Renal pelvis (tissue), 12 donors: ENCODE results near the gene MTMR4. TPM values are rescaled to one million over a fixed set of nuclear protein-coding genes. Genes with fewer than 3 reads are reported as not detected.
"Not testable (repeated sequence)": the region's sequence is repeated elsewhere in the genome, so short reads cannot be mapped to it uniquely, and the experiment has no call there.

ENCODE experiments used
- DNase-seq: peaks from one replicate; pipeline ENCODE4 v3.0.0-alpha.2; 2013
- long read RNA-seq, 16 experiments: transcript quantifications; one replicate each; lab custom pipeline, GENCODE V29; 2026
- polyA plus RNA-seq, 3 donors: library from polyadenylated mRNA; unstranded; fragments of 120-200 nt; gene quantifications; one replicate each; pipeline ENCODE4 v1.2.1, GENCODE V29; 2013; ENCODE audit not compliant: insufficient read length in 3 of 3

Gene MTMR4
- 10 to 100 TPM; 48.1 to 71.7 (median 62.3) TPM for polyA plus RNA-seq
- long read RNA-seq, donor 1, full-length matches to known transcripts: 2 of 2 reads
- long read RNA-seq, donor 1, partial matches to known transcripts: 0 of 2 reads
- long read RNA-seq, donor 1, other reads (novel, unspliced or antisense): 0 of 2 reads
- long read RNA-seq, donor 2: 0 reads
- long read RNA-seq, donor 3: 0 reads
- long read RNA-seq, donor 4, full-length matches to known transcripts: 1 of 7 reads
- long read RNA-seq, donor 4, partial matches to known transcripts: 6 of 7 reads
- long read RNA-seq, donor 4, other reads (novel, unspliced or antisense): 0 of 7 reads
- long read RNA-seq, donor 5, partial matches to known transcripts: 0 of 1 reads
- long read RNA-seq, donor 5, other reads (novel, unspliced or antisense): 0 of 1 reads
- long read RNA-seq, donor 6, partial matches to known transcripts: 6 of 7 reads
- long read RNA-seq, donor 6, other reads (novel, unspliced or antisense): 0 of 7 reads
- long read RNA-seq, donor 7, partial matches to known transcripts: 5 of 6 reads
- long read RNA-seq, donor 7, other reads (novel, unspliced or antisense): 0 of 6 reads
- long read RNA-seq, donor 8, partial matches to known transcripts: 0 of 1 reads
- long read RNA-seq, donor 8, other reads (novel, unspliced or antisense): 0 of 1 reads
- long read RNA-seq, donor 9, partial matches to known transcripts: 5 of 9 reads
- long read RNA-seq, donor 9, other reads (novel, unspliced or antisense): 0 of 9 reads
- long read RNA-seq, donor 10, partial matches to known transcripts: 11 of 16 reads
- long read RNA-seq, donor 10, other reads (novel, unspliced or antisense): 0 of 16 reads
- long read RNA-seq, donor 11, partial matches to known transcripts: 0 of 4 reads
- long read RNA-seq, donor 11, other reads (novel, unspliced or antisense): 0 of 4 reads
- long read RNA-seq, donor 12, transcript MTMR4-202 (2 exons, 588 nt): major isoform, 5 of 5 reads
- long read RNA-seq, donor 12, partial matches to known transcripts: 0 of 5 reads
- long read RNA-seq, donor 12, other reads (novel, unspliced or antisense): 0 of 5 reads
- long read RNA-seq, donor 13, partial matches to known transcripts: 0 of 3 reads
- long read RNA-seq, donor 13, other reads (novel, unspliced or antisense): 0 of 3 reads
- long read RNA-seq, donor 14: 0 reads
- long read RNA-seq, donor 15: 0 reads
- long read RNA-seq, donor 16, partial matches to known transcripts: 0 of 1 reads
- long read RNA-seq, donor 16, other reads (novel, unspliced or antisense): 0 of 1 reads

DNA sequence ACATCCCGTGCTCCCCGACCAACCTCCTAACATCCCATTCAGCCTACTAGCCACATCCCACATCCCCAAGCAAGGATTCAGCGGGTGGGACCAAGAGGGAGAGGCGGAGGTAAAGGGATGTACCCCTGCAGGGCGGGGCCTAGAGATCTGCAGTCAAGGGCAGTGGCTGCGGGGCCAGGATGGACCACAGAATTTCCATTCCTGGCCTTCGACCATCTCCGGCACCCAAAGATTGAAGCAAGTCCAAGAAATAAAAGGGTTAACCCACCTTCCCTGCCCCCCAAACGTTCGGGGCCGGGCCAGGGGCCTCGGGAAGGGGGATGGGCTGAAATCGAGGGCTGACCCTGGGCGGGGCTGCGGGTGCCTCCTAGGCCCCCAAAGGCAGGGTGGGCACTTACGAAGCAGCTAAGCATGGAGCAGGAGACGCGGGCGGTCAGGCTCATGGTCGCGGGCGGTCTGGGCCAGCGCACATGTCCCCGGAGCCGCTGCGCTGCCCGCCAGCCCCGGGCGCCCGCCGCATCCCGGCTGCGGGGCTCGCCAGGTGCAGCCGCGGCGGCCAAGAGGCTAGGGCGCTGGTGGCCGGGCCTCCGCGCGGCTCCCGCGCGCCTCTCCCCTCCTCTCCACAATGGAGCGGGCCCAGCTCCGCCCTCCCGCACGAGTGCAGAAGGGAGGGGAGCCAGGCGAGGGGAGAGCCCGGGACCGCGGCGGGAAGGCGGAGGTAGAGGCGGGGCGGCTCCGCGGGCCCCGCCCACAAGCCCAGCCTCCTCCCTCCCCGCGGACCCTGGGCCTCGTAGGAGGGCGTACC, at the start of gene MTMR4:
MTMR4 (minus strand) TSS at position 674 of the 805 bp plus-strand sequence; CDS start at position 443, 231 bp downstream.
- DNase-seq: peak; percentile 84

DNA sequence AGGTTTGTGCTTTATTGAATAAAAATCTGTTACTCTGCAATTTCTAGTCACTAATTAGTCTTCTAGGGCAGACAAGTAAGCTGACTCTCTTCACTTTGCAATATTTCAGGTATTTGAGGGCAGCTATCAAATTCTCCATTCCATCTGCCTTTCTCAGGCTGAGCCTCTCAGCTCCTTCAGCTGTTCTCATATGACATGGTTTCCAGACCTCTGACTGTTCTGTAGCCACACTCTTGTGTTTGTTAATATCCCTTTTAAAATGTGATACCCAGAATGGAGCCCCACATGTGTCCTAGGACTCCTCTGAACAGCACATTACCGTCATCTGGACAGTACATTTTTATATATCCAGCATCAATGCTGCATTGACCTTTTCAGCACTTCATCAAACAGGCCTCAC, 46.1 kb upstream of the MTMR4 start:
- no peak for DNase-seq

DNA sequence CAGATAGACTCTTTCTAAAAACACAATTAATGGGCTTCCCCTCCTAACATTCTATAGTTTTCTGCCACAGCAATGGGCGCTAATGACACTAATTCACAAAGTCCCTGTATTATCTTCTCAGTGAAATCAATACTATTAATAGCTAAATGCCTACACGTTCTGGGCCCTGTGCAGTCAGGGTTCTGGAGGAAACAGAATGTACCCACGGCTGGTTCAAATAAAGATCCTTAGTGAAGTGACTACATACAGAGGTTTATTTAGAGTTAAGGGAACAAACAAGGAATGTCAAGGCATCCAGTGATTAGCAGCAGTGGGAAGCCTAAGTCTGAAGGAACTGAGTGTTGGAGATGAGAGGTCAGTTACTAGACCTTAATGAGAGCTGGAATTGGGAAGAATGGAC, 43.5 kb upstream of the MTMR4 start:
- no peak for DNase-seq

DNA sequence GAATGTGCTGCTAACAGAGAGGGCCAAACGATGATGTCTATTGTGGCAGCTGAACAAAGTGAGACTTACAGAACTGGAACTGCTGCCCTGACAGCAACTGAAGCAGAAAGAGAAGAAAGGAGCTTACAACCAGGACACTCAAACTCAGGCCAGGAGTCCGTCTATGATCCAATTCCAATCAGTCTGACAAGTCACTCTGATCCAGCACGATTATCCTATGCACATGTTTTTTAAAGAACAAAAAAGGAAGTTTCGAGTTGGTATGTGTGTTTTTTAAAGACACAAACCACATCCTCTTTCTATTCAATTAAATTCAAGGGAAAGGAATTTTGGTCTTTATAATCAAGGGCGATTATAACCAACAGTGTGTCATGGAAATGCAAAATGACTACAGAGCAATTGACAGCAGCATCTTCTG, 42.4 kb upstream of the MTMR4 start:
- no peak for DNase-seq

DNA sequence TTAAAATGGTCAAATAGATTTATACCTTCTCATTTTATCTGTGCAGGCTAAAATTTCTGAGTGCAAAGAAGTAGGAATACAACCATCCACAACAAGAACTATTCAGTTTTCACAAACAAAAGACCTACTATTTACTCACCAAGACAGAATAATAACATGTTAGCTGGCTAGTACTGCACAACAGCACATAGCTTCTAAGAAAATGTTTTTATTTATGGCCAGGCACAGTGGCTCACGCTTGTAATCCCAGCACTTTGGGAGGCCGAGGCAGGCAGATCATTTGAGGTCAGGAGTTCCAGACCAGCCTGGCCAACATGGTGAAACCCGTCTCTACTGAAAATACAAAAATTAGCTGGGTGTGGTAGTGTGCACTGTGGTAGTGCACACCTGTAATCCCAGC, 40.7 kb upstream of the MTMR4 start:
- DNase-seq: not testable (repeated sequence)

DNA sequence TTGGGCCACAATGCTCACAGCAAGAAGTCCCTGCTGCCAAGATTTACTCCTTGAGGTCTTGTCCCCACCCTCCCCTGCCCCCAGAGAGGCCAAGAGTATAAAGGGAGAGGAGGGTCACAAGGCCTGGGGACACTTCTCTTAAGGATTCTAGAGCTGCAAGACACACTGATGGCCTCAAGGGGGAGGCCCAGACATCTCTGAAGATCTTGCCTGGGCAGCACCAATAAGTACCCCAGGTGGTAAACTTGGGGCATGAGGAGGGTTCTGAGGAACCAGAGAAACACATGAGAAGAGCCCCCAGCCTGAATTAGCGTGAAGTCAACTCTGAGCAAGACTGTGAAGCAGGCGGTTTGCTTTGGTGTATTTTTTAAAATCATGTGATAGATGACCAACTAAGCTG, 26.8 kb upstream of the MTMR4 start:
- no peak for DNase-seq

DNA sequence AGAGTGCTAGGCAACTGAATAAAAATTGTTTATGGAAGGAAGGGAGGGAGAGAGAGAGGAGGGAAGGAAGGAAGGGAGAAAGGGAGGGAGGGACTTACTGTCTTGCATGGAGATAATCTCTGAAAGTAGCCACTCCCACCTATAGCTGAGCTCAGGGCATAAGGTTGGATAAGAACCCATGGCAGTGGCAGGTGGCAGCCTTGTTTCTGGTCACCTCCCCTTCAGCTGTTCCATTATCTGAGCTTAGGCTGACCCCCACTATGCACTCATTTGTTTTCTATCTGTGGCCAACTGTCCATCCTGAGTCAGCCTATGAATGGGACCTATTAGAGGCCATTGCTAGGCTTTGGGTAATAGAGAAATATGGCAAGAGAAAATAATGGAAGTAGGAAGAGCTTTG, 25.3 kb upstream of the MTMR4 start:
- DNase-seq: no peak

DNA sequence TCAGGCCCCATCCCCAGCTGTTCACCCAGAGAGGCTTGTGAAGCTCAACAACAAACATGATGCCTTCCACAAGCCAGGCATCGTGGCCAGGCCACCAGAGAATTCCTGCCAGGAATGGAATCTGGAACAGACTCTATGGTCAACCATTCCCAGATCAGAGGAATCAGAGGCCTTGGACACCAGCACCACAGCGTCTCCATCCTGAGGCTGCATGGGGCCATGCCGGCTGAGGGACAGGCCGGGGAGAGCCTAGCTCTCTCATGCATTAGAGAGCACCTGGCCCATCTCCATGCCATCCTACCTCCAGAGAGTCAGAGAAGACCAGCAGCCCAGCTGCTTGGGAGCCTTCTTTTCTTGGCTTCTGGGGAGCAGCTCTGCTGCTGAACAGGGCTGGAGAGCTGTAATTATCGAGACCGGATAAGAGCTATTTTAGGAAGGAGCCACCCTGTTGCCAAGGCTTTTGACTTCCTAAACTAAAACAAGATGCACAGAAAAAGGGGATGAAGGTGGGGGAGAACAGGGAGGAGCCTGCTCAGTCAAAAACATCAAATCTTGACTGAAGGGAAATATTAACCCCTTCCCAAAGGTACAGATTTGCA, 24.5 kb upstream of the MTMR4 start:
- no peak for DNase-seq

DNA sequence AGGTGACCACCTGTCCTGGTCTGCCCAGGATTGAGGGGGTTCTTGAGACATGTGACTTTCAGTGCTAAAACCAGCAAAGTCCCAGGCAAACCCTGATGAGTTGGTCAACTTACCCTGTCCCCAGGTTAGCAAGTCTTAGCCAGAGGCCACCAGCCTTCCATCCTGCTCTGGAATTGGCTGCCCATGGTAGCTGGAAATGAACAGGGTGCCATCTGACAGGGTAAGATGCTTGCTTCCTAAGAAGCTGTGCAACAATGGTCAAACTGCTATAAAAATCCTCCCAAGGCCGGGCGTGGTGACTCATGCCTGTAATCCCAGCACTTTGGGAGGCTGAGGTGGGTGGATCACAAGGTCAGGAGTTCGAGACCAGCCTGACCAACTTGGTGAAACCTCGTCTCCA, 22.8 kb upstream of the MTMR4 start:
- no peak for DNase-seq

DNA sequence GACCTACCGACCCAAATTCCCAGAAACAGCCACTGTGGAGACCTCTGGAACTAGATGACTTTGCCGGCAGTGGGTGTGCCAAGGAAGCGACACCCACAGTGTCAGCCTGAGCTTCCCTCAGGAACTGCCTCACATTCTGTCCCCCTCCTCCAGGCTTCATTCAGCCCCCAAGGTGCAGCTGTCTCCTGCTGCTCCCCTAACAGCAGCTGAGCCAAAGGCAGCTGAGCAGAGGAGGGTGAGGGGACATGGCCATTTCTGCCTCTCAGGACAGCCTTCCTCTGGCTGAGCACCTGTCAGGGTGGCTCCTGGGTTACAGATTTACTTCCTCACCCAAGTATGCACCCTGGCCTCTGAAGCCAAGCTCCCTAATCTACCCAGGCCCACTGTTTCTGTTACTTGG, 22.1 kb upstream of the MTMR4 start:
- no peak for DNase-seq

DNA sequence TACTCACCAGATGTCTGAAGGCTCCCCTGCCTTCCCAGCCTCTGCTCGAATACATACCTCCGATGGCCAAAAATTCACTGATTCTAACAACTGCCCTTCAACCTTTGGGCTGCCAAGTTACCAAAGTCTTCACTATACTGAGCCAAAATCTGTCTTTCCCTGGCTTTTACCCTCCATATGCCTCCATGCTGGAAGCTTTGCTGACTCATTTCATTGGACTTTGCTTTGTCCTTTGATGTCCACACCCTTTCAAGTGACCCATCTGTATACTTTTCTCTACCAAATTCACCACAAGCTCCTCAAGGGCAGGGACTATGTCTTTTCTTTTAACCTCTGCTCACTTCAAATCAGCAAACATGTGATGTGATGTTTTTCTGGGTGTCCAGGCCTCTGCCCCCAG, 21.0 kb upstream of the MTMR4 start:
- DNase-seq: no peak

DNA sequence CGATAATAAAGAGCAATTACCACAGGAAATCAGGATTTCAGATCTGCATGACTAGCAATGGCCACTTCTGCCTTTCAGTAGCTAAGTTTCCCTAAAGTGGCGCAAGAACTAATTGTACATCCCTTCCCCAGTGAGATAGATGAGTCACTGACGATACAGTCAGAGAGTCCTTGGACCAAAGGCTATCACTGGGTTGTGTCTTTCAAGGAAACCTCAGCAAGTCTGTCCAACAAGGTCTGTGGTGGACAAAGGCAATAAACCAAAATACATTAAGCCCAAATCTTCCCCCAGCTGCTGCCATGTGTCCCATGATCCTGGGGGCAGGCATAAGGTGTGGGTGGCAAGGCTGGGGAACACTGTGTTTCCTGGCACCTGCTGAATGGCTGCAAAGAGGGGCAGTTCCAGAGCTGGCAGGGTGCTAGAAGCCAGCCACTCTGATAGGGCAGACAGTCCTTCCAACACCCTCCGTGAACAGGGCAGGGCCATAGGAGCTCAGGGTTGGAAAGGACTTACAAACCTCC, 20.5 kb upstream of the MTMR4 start:
- DNase-seq: no peak

DNA sequence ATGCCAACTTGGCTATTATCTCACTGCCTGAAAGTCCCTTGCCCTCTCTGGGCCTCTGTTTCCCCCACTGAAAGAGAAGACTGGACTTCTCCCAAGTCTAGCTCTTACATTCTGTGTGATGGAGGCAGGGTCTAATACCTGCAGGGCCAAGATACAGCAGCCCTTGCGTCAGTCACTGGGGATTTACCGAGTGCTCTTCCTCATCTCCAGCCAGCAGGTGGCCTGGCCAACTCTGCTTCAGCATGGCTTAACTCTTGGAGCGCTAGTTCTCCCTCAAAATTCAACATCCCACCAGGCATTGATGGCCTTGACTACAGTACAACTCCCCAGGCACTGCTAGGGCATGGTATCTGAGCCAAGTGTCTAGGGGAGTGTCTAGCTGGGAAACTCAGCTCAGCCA, 19.9 kb upstream of the MTMR4 start:
- DNase-seq: no peak

DNA sequence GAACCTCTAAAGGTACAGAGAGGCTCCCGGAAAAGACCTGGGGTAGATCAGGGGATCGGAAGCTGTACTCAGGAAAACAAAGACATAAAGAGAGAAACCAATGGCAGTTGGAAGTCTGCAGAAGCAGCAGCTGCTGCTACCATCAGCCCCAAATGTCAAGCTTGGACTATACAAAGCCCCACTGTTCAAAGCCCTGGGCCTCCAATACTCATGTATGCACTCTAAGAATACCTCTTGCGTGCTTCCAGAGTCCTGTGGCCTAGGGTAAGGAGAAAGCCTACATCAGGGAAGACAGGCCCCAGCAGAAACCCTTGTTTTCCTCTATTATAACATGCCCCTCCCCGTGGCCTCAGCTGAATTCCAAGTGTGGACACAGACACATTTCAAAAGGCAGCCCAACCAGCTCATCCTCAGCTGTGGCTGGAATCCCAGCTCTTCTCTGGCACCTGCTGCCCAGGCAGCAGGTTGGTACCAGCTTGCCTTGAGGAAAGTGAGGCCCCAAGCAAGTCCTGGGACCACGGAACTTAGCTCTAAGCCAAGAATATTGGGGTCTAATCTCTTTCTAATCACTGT, 19.3 kb upstream of the MTMR4 start:
- DNase-seq: no peak

DNA sequence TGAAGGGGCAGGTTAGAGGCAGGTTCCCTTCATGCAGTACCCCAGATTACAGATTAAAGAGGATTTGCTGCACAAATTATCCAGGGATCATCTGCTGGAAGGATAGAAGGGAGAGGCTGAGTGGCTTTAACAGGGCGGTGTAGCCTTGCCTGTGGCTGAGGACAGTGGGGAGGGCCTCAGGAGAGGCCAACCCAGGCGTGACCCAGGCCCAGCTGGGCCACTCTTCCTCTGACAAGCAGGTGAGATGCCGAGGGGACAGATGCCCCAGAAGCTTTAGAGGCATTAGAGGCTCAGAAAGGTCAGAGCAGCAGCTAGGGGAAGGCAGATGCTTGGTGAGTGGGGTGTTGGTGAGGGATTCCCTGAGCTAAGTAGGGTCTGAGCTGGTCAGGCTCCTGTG, 18.1 kb upstream of the MTMR4 start:
- DNase-seq: no peak

DNA sequence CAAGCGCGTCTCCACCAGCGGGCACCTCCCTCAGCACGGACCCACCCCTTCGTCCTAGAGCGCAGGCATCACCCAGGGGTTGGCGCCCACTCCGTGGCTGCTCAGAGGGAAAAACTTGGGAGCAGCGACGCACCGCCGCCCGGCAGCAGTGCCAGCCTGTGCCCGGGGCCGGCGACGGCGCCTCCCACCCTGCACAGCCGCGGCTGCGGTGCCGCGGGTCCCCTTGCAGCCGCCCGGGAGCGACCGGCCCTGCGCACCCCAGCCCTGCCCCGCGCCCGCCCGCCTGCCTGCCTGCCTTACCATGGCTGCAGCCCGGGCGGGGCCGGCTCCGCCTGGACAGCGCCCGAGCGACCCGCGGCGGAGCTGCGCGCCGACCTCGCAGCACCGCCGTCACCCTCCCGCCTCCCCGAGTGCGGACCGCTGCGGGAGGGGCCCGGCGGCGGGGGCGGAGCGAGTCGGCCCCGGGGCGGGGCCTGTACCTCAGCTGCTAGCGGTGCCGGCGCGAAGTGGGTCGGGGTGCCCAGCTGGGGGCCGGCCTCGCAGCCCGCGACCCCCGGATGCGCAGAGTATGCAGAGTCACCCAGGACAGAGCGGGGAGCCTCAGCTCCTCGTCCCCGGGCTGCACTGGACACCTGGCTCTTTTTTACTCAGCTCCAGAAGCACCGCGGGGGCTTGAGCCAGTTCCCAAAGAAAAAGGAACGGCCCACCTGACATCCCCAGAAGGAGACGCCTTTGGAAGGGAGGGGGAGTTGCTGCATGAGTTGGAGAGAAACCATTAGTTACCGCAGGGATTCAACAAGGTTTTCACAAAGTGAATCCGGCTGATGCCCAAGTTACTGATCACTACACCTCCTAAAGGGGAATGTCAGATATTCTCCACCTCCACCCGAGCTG, 17.5 kb upstream of the MTMR4 start:
- DNase-seq: no peak

DNA sequence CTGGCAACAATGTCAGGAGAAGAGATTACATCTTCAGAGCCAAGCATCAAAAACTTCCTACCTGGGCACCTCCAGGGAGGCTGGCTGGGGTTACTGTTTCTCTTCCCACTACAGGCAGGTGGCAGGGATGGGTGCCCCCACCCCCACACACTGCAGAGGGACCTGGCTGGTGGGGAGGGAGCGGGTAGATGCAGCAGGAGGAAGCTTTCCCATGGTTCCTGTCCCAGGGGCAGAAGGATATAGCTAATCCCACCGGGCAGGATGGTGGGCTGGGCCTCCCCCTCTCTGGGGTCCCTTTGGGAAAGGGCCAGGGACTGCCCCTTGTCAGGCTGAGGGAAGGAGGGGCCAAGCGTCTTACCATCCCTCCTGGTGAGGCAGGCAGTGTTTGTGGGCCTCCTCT, 16.7 kb upstream of the MTMR4 start:
- DNase-seq: no peak

DNA sequence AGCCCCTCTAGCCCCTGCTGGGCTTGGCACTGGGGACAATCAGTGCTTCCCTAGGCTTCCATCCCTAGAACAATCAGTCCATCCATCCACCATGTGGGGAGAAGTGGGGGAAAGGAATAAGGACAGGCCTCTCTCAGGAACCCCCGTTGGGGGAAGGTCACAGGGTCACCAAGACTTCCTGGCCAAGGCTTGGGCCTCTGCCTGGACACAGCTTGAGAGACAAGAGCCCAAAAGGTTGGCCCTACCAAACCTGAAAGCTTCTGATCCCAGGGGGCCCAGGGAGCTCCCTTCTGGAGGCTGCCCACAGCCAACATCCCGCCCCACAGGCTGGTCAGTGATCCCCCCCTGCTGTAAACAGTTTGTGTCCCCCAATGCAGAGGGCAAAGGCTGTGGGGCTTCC, 16.2 kb upstream of the MTMR4 start:
- DNase-seq: no peak

DNA sequence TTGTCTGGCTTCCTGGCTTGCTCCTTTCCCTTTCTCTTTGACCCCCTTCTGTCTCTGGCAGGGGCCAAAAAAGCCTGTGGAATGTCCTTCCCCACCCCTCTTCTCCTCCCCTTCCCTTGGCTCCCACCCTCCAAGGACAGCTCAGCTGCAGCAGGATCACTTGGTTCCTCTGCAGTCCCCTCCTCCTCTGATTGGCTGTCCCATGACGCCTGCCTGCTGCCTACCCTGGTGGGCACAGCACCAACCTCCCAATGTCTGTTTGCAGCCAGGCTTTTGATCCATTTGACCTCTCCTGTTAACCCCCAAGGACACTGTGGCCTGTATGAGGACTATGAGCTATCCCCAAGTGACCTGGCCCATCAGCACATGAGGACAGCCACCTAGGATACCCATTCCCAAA, 14.8 kb upstream of the MTMR4 start:
- no peak for DNase-seq
